Fibroblast of the aortic adventitia (primary cell): ENCODE data around the gene FAM83D. TPM values are rescaled to one million over a fixed set of nuclear protein-coding genes. Genes with fewer than 3 reads are reported as not detected.

Source experiments
- DNase-seq: peaks from one replicate; pipeline ENCODE4 v3.0.0-alpha.2; 2010; ENCODE audit warnings: low read depth
- H3K4me3 ChIP-seq: 2 replicates; pipeline ENCODE4 v1.5.1; 2011; ENCODE audit warnings: low read depth, mild to moderate bottlenecking, control low read depth, low read length, moderate library complexity
- CTCF ChIP-seq: IDR thresholded peaks from 2 replicates; pipeline ENCODE4 v1.5.1; 2011; ENCODE audit warnings: mild to moderate bottlenecking, low read length, control low read depth, inconsistent platforms; ENCODE audit not compliant: insufficient read depth
- total RNA-seq: library from RNA; depleted of rRNA; stranded (reverse); fragments of >200 nt; gene quantifications from 2 replicates; pipeline ENCODE4 v1.2.3, GENCODE V29; 2012; ENCODE audit warnings: low replicate concordance

FAM83D gene
- total RNA-seq, 1 donor = 16.7 TPM

- H3K4me3 ChIP-seq = no peak overlapping the region
- DNase-seq = no peak
- TF ChIP-seq CTCF = no peak
Measured at GRCh38 chr20:38973645-38974044, 47.4 kb downstream of the FAM83D start.

- TF ChIP-seq CTCF = no peak
- no peak for DNase-seq
- no peak overlapping the region for H3K4me3 ChIP-seq
Measured at GRCh38 chr20:38975539-38976120, 49.4 kb downstream of the FAM83D start.

GRCh38 chr20:38979434-38979833 lies 53.2 kb downstream of the FAM83D start:
- no peak for DNase-seq
- no peak overlapping the region for H3K4me3 ChIP-seq
- TF ChIP-seq CTCF = no peak

DNA sequence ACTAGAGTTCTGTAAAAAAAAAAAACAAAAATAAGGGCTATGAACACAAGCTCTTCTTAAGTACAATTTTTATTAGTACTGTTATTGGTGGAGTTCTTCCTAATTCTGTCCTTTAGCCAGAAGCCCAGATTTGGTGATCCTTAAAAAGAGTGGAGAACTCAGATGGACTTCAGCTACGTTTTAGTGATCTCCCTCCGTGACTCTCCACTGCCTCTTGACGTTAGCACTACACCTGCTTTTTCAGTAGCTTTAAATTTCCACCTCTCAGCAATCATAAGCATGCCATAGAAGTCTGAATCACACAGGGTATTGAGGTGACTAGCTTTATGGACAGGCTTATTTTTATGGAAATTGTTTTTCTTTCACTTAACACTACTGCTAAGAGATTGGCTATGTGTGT lies 53.6 kb downstream of the FAM83D start:
- DNase-seq = no peak
- no peak overlapping the region for H3K4me3 ChIP-seq
- TF ChIP-seq CTCF = no peak

DNA sequence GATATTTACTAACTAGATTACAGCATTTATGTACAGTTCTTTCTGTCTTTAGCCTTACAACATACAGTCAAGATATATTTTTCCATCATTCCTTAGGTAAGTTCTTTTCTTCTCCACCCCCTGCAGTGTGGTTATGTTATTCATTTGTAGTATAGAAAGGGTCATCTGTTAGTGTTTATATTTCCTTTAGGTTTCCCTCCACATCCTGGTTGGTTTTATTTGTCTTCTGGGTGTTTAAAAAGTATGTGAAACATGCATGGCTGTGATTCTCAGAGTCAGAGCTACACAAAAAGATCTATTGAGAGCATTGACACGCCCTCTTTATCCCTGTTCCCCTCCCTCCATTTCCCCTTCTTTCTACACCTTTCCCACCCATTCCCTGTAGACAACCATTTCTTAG lies 56.1 kb downstream of the FAM83D start:
- TF ChIP-seq CTCF = no peak
- DNase-seq = no peak
- H3K4me3 ChIP-seq = no peak overlapping the region

GRCh38 chr20:38985060-38985459 lies 58.8 kb downstream of the FAM83D start:
- DNase-seq = no peak
- H3K4me3 ChIP-seq = no peak overlapping the region
- no peak for TF ChIP-seq CTCF

GRCh38 chr20:38985603-38986170 lies 59.5 kb downstream of the FAM83D start:
- no peak for TF ChIP-seq CTCF
- DNase-seq = peak; percentile 94

More at GRCh38 chr20:38985603-38986170, 59.5 kb downstream of the FAM83D start:
- H3K4me3 ChIP-seq = no peak overlapping the region
